PFSK-1 (cell line): ENCODE results near the gene TRPM2.

Experiments used
- FOXP2 ChIP-seq: optimal IDR thresholded peaks from 2 replicates; pipeline ENCODE3; 2011; ENCODE audit warnings: borderline replicate concordance, control low read depth, inconsistent platforms; ENCODE audit not compliant: insufficient read depth; ENCODE audit errors: extremely low read length, extremely low read depth
- POLR2AphosphoS5 ChIP-seq: IDR thresholded peaks from 2 replicates; pipeline ENCODE4 v1.6.1; 2012; ENCODE audit warnings: low read depth, mild to moderate bottlenecking, control low read depth, low read length, moderate library complexity
- REST ChIP-seq, 2 experiments: IDR thresholded peaks; 2 replicates each; pipeline versions ENCODE4 v1.6.1 to v1.8.0; 2011 to 2012; ENCODE audit warnings: low read depth in 2 of 2, low read length in 2 of 2, control low read depth in 1 of 2, inconsistent platforms in 1 of 2, mild to moderate bottlenecking in 1 of 2, moderate library complexity in 1 of 2; ENCODE audit not compliant: insufficient read depth in 1 of 2
- SIN3A ChIP-seq: IDR thresholded peaks from 2 replicates; pipeline ENCODE4 v1.6.1; 2012; ENCODE audit warnings: mild to moderate bottlenecking, low read length, moderate library complexity, borderline replicate concordance; ENCODE audit not compliant: insufficient read depth
- TAF1 ChIP-seq: IDR thresholded peaks from 2 replicates; pipeline ENCODE4 v1.6.1; 2012; ENCODE audit warnings: low read length, control low read depth, borderline replicate concordance; ENCODE audit not compliant: insufficient read depth

The TRPM2 gene

GRCh38 chr21:44463724-44464123 lies 110.3 kb downstream of the TRPM2 start:
- TF ChIP-seq FOXP2 (no peak), TAF1 (no peak)

GRCh38 chr21:44464351-44464750 lies 110.9 kb downstream of the TRPM2 start:
- TF ChIP-seq SIN3A (no peak), REST (IDR thresholded peaks at IDR 0.05; ENCODE audit: insufficient read depth in 1 of 2, low read depth in 2 of 2, low read length in 2 of 2) (no peak), POLR2AphosphoS5 (no peak), TAF1 (no peak), FOXP2 (no peak)

DNA sequence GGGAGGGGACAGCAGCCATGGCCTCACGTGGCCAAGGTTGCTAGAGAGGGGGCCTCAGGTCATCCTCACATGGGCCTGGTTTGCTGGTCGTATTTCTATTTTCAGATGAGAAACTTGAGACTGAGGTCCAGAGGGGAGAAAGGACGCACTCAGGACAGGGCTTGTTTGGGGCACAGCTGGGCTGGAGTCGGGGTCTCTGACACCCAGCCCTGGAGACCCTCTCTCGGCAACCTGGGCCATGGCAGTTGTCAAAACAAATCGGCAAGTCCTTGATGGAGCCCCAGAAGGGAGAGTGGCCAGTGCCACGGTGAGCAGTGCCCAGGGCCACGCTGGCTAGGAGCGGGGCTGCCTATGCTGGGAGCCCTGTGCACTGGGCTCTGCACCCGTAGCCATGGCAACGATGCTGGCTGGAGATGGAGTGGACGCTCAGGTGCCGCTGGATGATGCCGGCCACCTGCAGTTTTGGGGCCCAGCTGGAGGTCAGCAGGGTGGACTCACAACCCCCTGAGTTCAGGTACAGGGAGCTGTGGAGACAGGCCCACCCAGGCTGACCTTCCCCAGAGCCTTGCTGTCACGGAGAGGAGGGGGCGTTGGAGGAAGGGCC lies 113.0 kb downstream of the TRPM2 start:
- TF ChIP-seq REST (IDR thresholded peaks at IDR 0.05; ENCODE audit: insufficient read depth in 1 of 2, low read depth in 2 of 2, low read length in 2 of 2) (no peak), SIN3A (no peak), FOXP2 (no peak), POLR2AphosphoS5 (no peak), TAF1 (no peak)

- TF ChIP-seq FOXP2, result no peak
- TF ChIP-seq POLR2AphosphoS5, result no peak
- TF ChIP-seq TAF1, result no peak
- TF ChIP-seq SIN3A, result no peak
Measured at GRCh38 chr21:44466996-44467858, 113.8 kb downstream of the TRPM2 start.

DNA sequence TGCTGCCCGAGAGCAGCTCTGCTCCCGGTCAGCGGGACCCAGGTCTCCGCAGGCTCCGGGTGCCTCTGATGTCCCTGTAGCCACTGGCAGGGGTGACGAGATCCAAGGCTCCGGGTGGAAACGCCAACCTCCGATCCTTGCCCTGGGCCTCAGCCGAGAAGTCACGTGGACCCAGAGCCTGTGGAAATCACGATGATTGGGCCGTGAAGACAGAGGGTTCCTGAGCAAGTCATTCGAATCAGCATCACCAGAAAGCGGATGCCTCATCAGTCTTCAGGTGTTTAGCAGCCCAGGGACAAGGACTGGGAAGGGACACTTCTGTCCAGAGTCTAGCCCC lies 114.4 kb downstream of the TRPM2 start:
- TF ChIP-seq POLR2AphosphoS5, result no peak
- TF ChIP-seq REST (IDR thresholded peaks at IDR 0.05; ENCODE audit: insufficient read depth in 1 of 2, low read depth in 2 of 2, low read length in 2 of 2), result no peak
- TF ChIP-seq TAF1, result no peak
- TF ChIP-seq SIN3A, result no peak
- no peak for TF ChIP-seq FOXP2

DNA sequence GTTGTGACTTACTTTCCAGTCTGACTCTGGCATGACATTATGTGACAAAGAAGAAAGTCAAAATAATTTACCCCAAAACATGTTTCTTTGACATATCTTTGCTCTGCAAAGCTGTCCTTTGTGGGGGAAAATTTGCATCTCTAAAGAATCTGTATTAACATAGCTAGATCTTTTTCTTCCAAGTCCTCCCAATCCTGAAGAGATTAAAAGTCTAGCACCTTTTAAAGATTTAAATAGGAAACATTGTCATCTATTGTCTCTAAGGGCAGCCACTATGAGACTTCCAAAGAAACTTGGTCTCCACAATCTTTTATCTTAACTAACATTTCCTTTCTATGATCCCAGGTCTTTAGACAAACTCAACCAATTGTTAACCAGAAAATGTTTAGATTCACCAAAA lies 117.9 kb downstream of the TRPM2 start:
- TF ChIP-seq FOXP2 (no peak), REST (IDR thresholded peaks at IDR 0.05; ENCODE audit: insufficient read depth in 1 of 2, low read depth in 2 of 2, low read length in 2 of 2) (no peak), SIN3A (no peak), POLR2AphosphoS5 (no peak), TAF1 (no peak)
